DMS153 treated with DMSO at 0.1 percent for 48 hours (cell line): Measurements from ENCODE around the gene SAC3D1.
A peak's percentile ranks its signal among the peaks of the same experiment; 100 is the strongest.
"Not testable (repeated sequence)": the region's sequence is repeated elsewhere in the genome, so short reads cannot be mapped to it uniquely, and the experiment has no call there.

Experiments used
- DNase-seq: peaks from one replicate; lab custom pipeline; 2025; ENCODE audit not compliant: unreplicated experiment; lab: John Stamatoyannopoulos, UW

The SAC3D1 gene

GRCh38 chr11:65040847-65041622 is at the start of gene SAC3D1:
Gene SAC3D1, plus strand, starts transcription at chr11:65041210. Its CDS starts 83 bp downstream, at chr11:65041293.
- peak; percentile 92 for DNase-seq

- DNase-seq = no peak
These were observed 46.7 kb upstream of the SAC3D1 start for GRCh38 chr11:64994318-64994717.

- DNase-seq = no peak
These were observed 44.7 kb upstream of the SAC3D1 start for GRCh38 chr11:64996327-64996709.

GRCh38 chr11:64996710-64997380 is 44.2 kb upstream of the SAC3D1 start, which contains the start of gene BATF2:
Gene BATF2, minus strand, starts transcription at chr11:64996971. Its CDS starts 57 bp downstream, at chr11:64996914.
- DNase-seq = peak; percentile 71

- DNase-seq = peak; percentile 26
These were observed 42.9 kb upstream of the SAC3D1 start for GRCh38 chr11:64998141-64998540.

GRCh38 chr11:64998690-64999431 is 42.1 kb upstream of the SAC3D1 start:
- peak; percentile 15 for DNase-seq

- DNase-seq = no peak
These were observed 41.5 kb upstream of the SAC3D1 start for GRCh38 chr11:64999478-64999877.

- DNase-seq = no peak
These were observed 38.3 kb upstream of the SAC3D1 start for GRCh38 chr11:65002706-65003105.

GRCh38 chr11:65003282-65003681 is 37.7 kb upstream of the SAC3D1 start:
- DNase-seq = no peak

- not testable (repeated sequence) for DNase-seq
These were observed 37.0 kb upstream of the SAC3D1 start for GRCh38 chr11:65003968-65004367.

- DNase-seq = no peak
These were observed 33.0 kb upstream of the SAC3D1 start for GRCh38 chr11:65008016-65008415.

GRCh38 chr11:65008873-65009272 is 32.1 kb upstream of the SAC3D1 start:
- DNase-seq = no peak

- peak; percentile 68 for DNase-seq
These were observed 27.7 kb upstream of the SAC3D1 start for GRCh38 chr11:65013130-65013887.

GRCh38 chr11:65013888-65014725 is 26.9 kb upstream of the SAC3D1 start, which contains the start of gene ARL2:
Gene ARL2, plus strand, starts transcription at chr11:65014160. Its CDS starts 48 bp downstream, at chr11:65014208.
- peak; percentile 60 for DNase-seq

GRCh38 chr11:65014726-65015227 is 26.2 kb upstream of the SAC3D1 start:
- no peak for DNase-seq

- DNase-seq = no peak
These were observed 24.3 kb upstream of the SAC3D1 start for GRCh38 chr11:65016705-65017104.

- DNase-seq = no peak
These were observed 23.1 kb upstream of the SAC3D1 start for GRCh38 chr11:65017937-65018336.

GRCh38 chr11:65019824-65020223 is 21.2 kb upstream of the SAC3D1 start:
- DNase-seq = no peak

GRCh38 chr11:65021003-65021402 is 20.0 kb upstream of the SAC3D1 start:
- no peak for DNase-seq

GRCh38 chr11:65021509-65021908 is 19.5 kb upstream of the SAC3D1 start:
- DNase-seq = no peak
